HG03097 (cell line): ENCODE data around the gene TMEM242.

Source experiments
- ATAC-seq: cut with Tn5 transposase; IDR thresholded peaks from one replicate; pipeline ENCODE4 v1.9.1; 2021; ENCODE audit not compliant: unreplicated experiment, low FRiP score

The TMEM242 gene

GRCh38 chr6:157272866-157273755, 50.2 kb downstream of the TMEM242 start:
- ATAC-seq, result no peak

- ATAC-seq, result no peak
Measured at GRCh38 chr6:157272372-157272771, 50.9 kb downstream of the TMEM242 start.

GRCh38 chr6:157271911-157272310, 51.4 kb downstream of the TMEM242 start:
- no peak for ATAC-seq

GRCh38 chr6:157271441-157271840, 51.9 kb downstream of the TMEM242 start:
- no peak for ATAC-seq

GRCh38 chr6:157270916-157271315, 52.4 kb downstream of the TMEM242 start:
- ATAC-seq, result no peak

- no peak for ATAC-seq
Measured at GRCh38 chr6:157270308-157270707, 53.0 kb downstream of the TMEM242 start.

GRCh38 chr6:157269261-157269794, 54.0 kb downstream of the TMEM242 start:
- ATAC-seq, result no peak

GRCh38 chr6:157268835-157269234, 54.5 kb downstream of the TMEM242 start:
- ATAC-seq, result no peak

- ATAC-seq, result no peak
Measured at GRCh38 chr6:157268396-157268795, 54.9 kb downstream of the TMEM242 start.

GRCh38 chr6:157267654-157268053, 55.7 kb downstream of the TMEM242 start:
- ATAC-seq, result no peak

- no peak for ATAC-seq
Measured at GRCh38 chr6:157267109-157267611, 56.2 kb downstream of the TMEM242 start.

GRCh38 chr6:157266274-157267101, 56.8 kb downstream of the TMEM242 start:
- ATAC-seq, result no peak

- ATAC-seq, result no peak
Measured at GRCh38 chr6:157265635-157266034, 57.7 kb downstream of the TMEM242 start.

GRCh38 chr6:157265186-157265585, 58.1 kb downstream of the TMEM242 start:
- no peak for ATAC-seq

GRCh38 chr6:157264701-157265100, 58.6 kb downstream of the TMEM242 start:
- ATAC-seq, result no peak

- no peak for ATAC-seq
Measured at GRCh38 chr6:157263881-157264397, 59.4 kb downstream of the TMEM242 start.

- ATAC-seq, result no peak
Measured at GRCh38 chr6:157263146-157263545, 60.2 kb downstream of the TMEM242 start.

- no peak for ATAC-seq
Measured at GRCh38 chr6:157261606-157262005, 61.7 kb downstream of the TMEM242 start.

- no peak for ATAC-seq
Measured at GRCh38 chr6:157260735-157261410, 62.4 kb downstream of the TMEM242 start.

GRCh38 chr6:157259443-157259842, 63.9 kb downstream of the TMEM242 start:
- ATAC-seq, result no peak
